Hepatocyte (in vitro differentiated cells): ENCODE data around the gene PRSS27. TPM values are rescaled to one million over a fixed set of nuclear protein-coding genes. Genes with fewer than 3 reads are reported as not detected.

ENCODE experiments used
- DNase-seq: peaks from one replicate; pipeline ENCODE4 v3.0.0-alpha.2; 2016; ENCODE audit warnings: low spot score
- H2AFZ ChIP-seq: fragments of 200-600 bp; sonication (generic); 2 replicates; pipeline ENCODE4 v1.6.0; 2016; ENCODE audit warnings: antibody characterized with exemption, mild to moderate bottlenecking
- H3K27ac ChIP-seq: fragments of 200-600 bp; sonication (generic); 2 replicates; pipeline ENCODE4 v1.5.1; 2016; ENCODE audit warnings: mild to moderate bottlenecking
- H3K27me3 ChIP-seq: fragments of 200-600 bp; sonication (generic); 2 replicates; pipeline ENCODE4 v1.6.1; 2016
- H3K36me3 ChIP-seq: fragments of 200-600 bp; sonication (generic); replicated peaks from 2 replicates; pipeline ENCODE4 v1.5.1; 2016; ENCODE audit warnings: low read depth; ENCODE audit not compliant: insufficient read depth
- H3K4me1 ChIP-seq: fragments of 200-600 bp; sonication (generic); 2 replicates; pipeline ENCODE4 v1.5.1; 2016; ENCODE audit warnings: mild to moderate bottlenecking, moderate library complexity; ENCODE audit not compliant: insufficient read depth
- H3K4me2 ChIP-seq: fragments of 200-600 bp; sonication (generic); 2 replicates; pipeline ENCODE4 v1.6.0; 2016
- H3K4me3 ChIP-seq: fragments of 200-600 bp; sonication (generic); 2 replicates; pipeline ENCODE4 v1.5.1; 2016; ENCODE audit warnings: mild to moderate bottlenecking
- H3K79me2 ChIP-seq: fragments of 200-600 bp; sonication (generic); 2 replicates; pipeline ENCODE4 v1.6.0; 2017; ENCODE audit warnings: mild to moderate bottlenecking
- H3K9me2 ChIP-seq: fragments of 200-600 bp; sonication (generic); replicated peaks from 2 replicates; pipeline ENCODE4 v1.6.0; 2017; ENCODE audit warnings: mild to moderate bottlenecking; ENCODE audit not compliant: insufficient read depth
- H3K9me3 ChIP-seq: fragments of 200-600 bp; sonication (generic); 2 replicates; pipeline ENCODE4 v1.5.1; 2016; ENCODE audit warnings: low read depth, mild to moderate bottlenecking
- H4K20me1 ChIP-seq: fragments of 200-600 bp; sonication (generic); 2 replicates; pipeline ENCODE4 v1.6.0; 2016; ENCODE audit warnings: mild to moderate bottlenecking; ENCODE audit not compliant: insufficient read depth, poor library complexity, severe bottlenecking
- EZH2 ChIP-seq: fragments of 200-600 bp; sonication (generic); IDR thresholded peaks from 2 replicates; pipeline ENCODE4 v1.6.1; 2016; ENCODE audit warnings: antibody characterized with exemption, mild to moderate bottlenecking, borderline replicate concordance
- EZH2phosphoT487 ChIP-seq: fragments of 200-600 bp; sonication (generic); IDR thresholded peaks from one replicate; pipeline ENCODE4 v1.6.1; 2018; ENCODE audit warnings: antibody characterized with exemption, mild to moderate bottlenecking, low read depth, moderate library complexity; ENCODE audit not compliant: unreplicated experiment, severe bottlenecking
- WGBS: methylation state at CpG from one replicate; pipeline ENCODE4 v1.1.6; 2016; ENCODE audit warnings: low lambda C conversion rate; ENCODE audit errors: missing lambda C conversion rate; 5-methylcytosine and 5-hydroxymethylcytosine counted together
- polyA plus RNA-seq: library from polyadenylated mRNA; unstranded; fragments of >200 nt; fragmentation: Nextera tagmentation; extraction: Ambion mirVana; gene quantifications from 2 replicates; pipeline ENCODE4 v1.2.1, GENCODE V29; 2016
- total RNA-seq: library from RNA; depleted of rRNA; stranded (reverse); fragments of >200 nt; gene quantifications from 2 replicates; pipeline ENCODE4 v1.2.3, GENCODE V29; 2014
- TF ChIP-seq, protein P1 (sequence below): fragments of 200-600 bp; sonication (generic); IDR thresholded peaks from 2 replicates; pipeline ENCODE4 v1.5.1; 2016; ENCODE audit warnings: antibody characterized with exemption, mild to moderate bottlenecking; ENCODE audit not compliant: poor library complexity

PRSS27 gene
- total and polyA plus RNA-seq, 2 experiments from 2014 or later: 1.4 TPM

DNA sequence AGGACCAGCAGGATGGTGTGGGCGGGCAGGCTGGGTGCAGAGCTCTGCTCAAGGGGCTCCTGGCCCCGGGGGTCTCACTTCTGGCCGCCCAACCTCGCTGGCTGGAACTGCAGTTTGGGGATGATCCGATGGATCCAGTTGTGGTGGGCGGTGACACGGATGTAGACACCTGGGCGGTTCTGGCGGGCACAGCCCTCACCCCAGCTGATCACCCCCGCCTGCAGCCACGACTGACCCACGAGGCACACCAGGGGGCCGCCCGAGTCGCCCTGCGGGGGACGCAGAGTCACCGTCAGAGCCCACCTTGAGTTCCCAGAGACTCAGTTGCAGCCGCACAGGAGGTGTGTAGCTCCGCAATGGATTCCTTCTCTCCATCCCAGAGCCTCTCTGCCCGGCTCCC lies 7.5 kb downstream of the PRSS27 start:
- H3K36me3 ChIP-seq: no peaks in the 10 kb centered on the region
- no peaks in the 10 kb centered on the region for H3K27me3 ChIP-seq
- H3K9me2 ChIP-seq: no peaks in the 10 kb centered on the region
- no peak overlapping the region for H3K27ac ChIP-seq
- H3K4me3 ChIP-seq: no peak overlapping the region
- no peak for DNase-seq
- no peak overlapping the region for H3K4me2 ChIP-seq
- no peaks in the 10 kb centered on the region for H3K79me2 ChIP-seq
- TF ChIP-seq, protein P1, sequence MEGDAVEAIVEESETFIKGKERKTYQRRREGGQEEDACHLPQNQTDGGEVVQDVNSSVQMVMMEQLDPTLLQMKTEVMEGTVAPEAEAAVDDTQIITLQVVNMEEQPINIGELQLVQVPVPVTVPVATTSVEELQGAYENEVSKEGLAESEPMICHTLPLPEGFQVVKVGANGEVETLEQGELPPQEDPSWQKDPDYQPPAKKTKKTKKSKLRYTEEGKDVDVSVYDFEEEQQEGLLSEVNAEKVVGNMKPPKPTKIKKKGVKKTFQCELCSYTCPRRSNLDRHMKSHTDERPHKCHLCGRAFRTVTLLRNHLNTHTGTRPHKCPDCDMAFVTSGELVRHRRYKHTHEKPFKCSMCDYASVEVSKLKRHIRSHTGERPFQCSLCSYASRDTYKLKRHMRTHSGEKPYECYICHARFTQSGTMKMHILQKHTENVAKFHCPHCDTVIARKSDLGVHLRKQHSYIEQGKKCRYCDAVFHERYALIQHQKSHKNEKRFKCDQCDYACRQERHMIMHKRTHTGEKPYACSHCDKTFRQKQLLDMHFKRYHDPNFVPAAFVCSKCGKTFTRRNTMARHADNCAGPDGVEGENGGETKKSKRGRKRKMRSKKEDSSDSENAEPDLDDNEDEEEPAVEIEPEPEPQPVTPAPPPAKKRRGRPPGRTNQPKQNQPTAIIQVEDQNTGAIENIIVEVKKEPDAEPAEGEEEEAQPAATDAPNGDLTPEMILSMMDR: no peak
- TF ChIP-seq EZH2: no peak
- TF ChIP-seq EZH2phosphoT487: no peak
- H2AFZ ChIP-seq: no peak overlapping the region
- no peaks in the 10 kb centered on the region for H3K9me3 ChIP-seq
- H4K20me1 ChIP-seq: no peaks in the 10 kb centered on the region
- WGBS: 83% methylated on average over 21 of the region's 21 CpGs
- H3K4me1 ChIP-seq: peaks cover 4% of the 10 kb centered on the region

DNA sequence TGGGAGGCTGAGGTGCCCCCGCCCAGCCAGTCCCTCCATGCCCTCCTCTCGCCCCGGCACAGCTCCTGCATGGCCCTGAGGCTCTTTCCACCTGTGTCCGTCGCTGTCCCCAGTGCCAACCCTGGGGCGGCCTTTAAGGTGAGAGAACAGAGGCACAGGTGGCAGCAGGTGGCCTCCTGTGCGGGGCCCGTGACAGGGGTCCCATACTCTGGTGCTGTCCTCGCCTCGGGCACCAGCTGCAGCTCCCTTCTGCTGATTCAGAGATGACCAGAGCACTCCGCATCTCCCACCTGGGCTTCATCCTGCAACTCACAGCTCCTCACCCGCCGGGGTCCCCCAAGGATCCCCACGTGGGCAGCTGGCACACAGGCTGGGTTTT lies 8.0 kb downstream of the PRSS27 start:
- WGBS: 82% methylated on average over 13 of the region's 14 CpGs

DNA sequence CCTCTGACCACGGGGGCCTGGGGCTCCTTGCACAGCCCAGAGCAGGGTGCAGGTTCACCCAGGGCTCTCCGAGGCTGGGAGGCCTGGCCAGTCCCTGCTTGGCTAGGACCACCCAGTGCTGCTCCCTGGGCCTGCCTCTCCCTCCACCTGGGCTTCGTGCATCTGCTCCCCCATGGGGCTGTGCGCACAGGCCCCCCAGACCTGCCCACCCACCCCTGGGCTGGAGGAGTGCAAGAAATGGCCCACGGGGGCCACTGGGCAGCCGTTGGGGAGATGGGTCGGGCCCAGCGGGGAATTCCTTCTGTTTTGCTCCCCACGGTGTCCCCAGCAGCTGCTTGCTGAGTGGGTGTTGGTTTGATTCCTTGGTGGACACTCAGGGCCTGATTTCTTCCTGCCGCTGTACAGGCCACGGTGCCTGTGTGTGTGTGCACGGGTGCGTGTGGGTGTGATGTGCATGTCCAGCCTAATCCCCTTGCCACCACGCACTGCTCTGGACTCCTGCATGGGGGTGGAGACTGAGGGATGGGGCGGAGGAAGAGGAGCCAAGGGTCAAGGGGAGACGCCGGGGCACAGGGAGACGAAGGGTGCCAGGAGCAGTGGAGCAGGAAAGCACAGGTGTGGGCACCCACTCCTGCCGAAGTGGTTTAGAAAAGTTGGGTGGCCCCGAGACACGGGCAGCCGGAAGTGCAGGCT lies 8.5 kb downstream of the PRSS27 start:
- no peak for DNase-seq
- TF ChIP-seq, protein P1: no peak
- TF ChIP-seq EZH2phosphoT487 (no peak), EZH2 (no peak)
- H3K9me3 ChIP-seq: no peaks in the 10 kb centered on the region
- no peaks in the 10 kb centered on the region for H3K36me3 ChIP-seq
- no peak overlapping the region for H2AFZ ChIP-seq
- H3K4me3 ChIP-seq: no peak overlapping the region
- WGBS: 84% methylated on average over 22 of the region's 22 CpGs
- H3K4me2 ChIP-seq: no peak overlapping the region
- H4K20me1 ChIP-seq: no peaks in the 10 kb centered on the region
- H3K27ac ChIP-seq: no peak overlapping the region
- no peaks in the 10 kb centered on the region for H3K27me3 ChIP-seq
- no peaks in the 10 kb centered on the region for H3K9me2 ChIP-seq
- H3K79me2 ChIP-seq: no peaks in the 10 kb centered on the region
- peaks cover 4% of the 10 kb centered on the region for H3K4me1 ChIP-seq

More for the DNA sequence above, 8.0 kb downstream of the PRSS27 start:
- H3K79me2 ChIP-seq: no peaks in the 10 kb centered on the region
- H3K4me1 ChIP-seq: peaks cover 4% of the 10 kb centered on the region
- H3K9me3 ChIP-seq: no peaks in the 10 kb centered on the region
- H2AFZ ChIP-seq: no peak overlapping the region
- no peaks in the 10 kb centered on the region for H4K20me1 ChIP-seq
- H3K4me2 ChIP-seq: no peak overlapping the region
- no peak for TF ChIP-seq EZH2
- TF ChIP-seq, protein P1: no peak
- TF ChIP-seq EZH2phosphoT487: no peak
- no peaks in the 10 kb centered on the region for H3K36me3 ChIP-seq
- no peak overlapping the region for H3K4me3 ChIP-seq
- H3K27ac ChIP-seq: no peak overlapping the region
- H3K27me3 ChIP-seq: no peaks in the 10 kb centered on the region
- no peaks in the 10 kb centered on the region for H3K9me2 ChIP-seq
- no peak for DNase-seq
